HCT116 (cell line): ENCODE measurements around the gene ACTR1A. TPM values are rescaled to one million over a fixed set of nuclear protein-coding genes. Genes with fewer than 3 reads are reported as not detected.

ENCODE experiments used
- ATAC-seq: fragments of 200-7000 bp; cut with Tn5 transposase; 2 replicates; pipeline ENCODE4 v1.9.1; 2020; ENCODE audit warnings: mild to moderate bottlenecking, moderate library complexity
- BruUV-seq: library from RNA; stranded (reverse); fragments of 400-500 nt; replicated peaks from 2 replicates; lab custom pipeline; 2021; lab: Mats Ljungman, UMichigan
- CTCF ChIA-PET: fragments of 300-600 bp; sonication (Branson Sonifier 250); formaldehyde crosslinking; loops from one replicate; lab custom pipeline; 2021; ENCODE audit warnings: antibody characterized with exemption; lab: Charles Lee
- POLR2A ChIA-PET: fragments of 300-600, 350-600 bp; sonication (Branson Sonifier 250); formaldehyde crosslinking; loops from one replicate; lab custom pipeline; 2021; ENCODE audit warnings: antibody characterized with exemption; lab: Charles Lee
- RAD21 ChIA-PET, 2 experiments: fragments of 300-600 bp; sonication (Branson Sonifier 250); formaldehyde crosslinking; loops; one replicate each; lab custom pipeline; 2023; ENCODE audit warnings: low total read pairs in 2 of 2; ENCODE audit not compliant: uncharacterized antibody in 2 of 2, unreplicated experiment in 2 of 2, low non-redundant PET in 1 of 2; lab: Charles Lee
- DNase-seq: peaks from one replicate; pipeline ENCODE4 v3.0.0-alpha.2; 2010; ENCODE audit warnings: low read depth, low spot score
- H2AFZ ChIP-seq: fragments of 200-600 bp; shearing (Covaris generic), sonication (generic); 2 replicates; pipeline ENCODE4 v1.6.1; 2017; ENCODE audit warnings: low read depth, mixed run types, mixed read lengths, antibody characterized with exemption, low read length; ENCODE audit not compliant: poor library complexity, severe bottlenecking
- H3K27ac ChIP-seq: 2 replicates; pipeline ENCODE4 v1.5.1; 2012; ENCODE audit warnings: low read depth, low read length
- H3K27me3 ChIP-seq: fragments of 200-600 bp; sonication (generic); 2 replicates; pipeline ENCODE4 v1.6.1; 2016; ENCODE audit warnings: mixed run types, low read length, mixed read lengths; ENCODE audit not compliant: insufficient read depth
- H3K36me3 ChIP-seq, 2 experiments: fragments of 200-500 bp in 1 of 2; fragments of 200-600 bp in 1 of 2; sonication (Bioruptor generic) in 1 of 2; sonication (generic) in 1 of 2; 2 replicates each; pipeline versions ENCODE4 v1.5.1 to v1.6.1; 2014 to 2016; ENCODE audit warnings: low read length in 2 of 2, inconsistent platforms in 1 of 2, mixed read lengths in 1 of 2, mixed run types in 1 of 2; ENCODE audit not compliant: insufficient read depth in 2 of 2, control insufficient read depth in 1 of 2
- H3K4me1 ChIP-seq, 2 experiments: fragments of 200-600 bp in 1 of 2; sonication (generic) in 1 of 2; 2 replicates each; pipeline versions ENCODE4 v1.5.1 to v1.6.1; 2012 to 2017; ENCODE audit warnings: low read length in 2 of 2, inconsistent platforms in 1 of 2, mild to moderate bottlenecking in 1 of 2, mixed read lengths in 1 of 2, mixed run types in 1 of 2, moderate library complexity in 1 of 2; ENCODE audit not compliant: insufficient read depth in 2 of 2, control insufficient read depth in 1 of 2
- H3K4me2 ChIP-seq: fragments of 200-600 bp; sonication (generic); 2 replicates; pipeline ENCODE4 v1.6.1; 2017; ENCODE audit warnings: mixed run types, low read length, mixed read lengths
- H3K4me3 ChIP-seq, 2 experiments: fragments of 200-600 bp in 1 of 2; sonication (generic) in 1 of 2; replicated peaks in 1 of 2; 2 replicates each; pipeline ENCODE4 v1.5.1; 2011 to 2016; ENCODE audit warnings: low read length in 2 of 2, control low read depth in 1 of 2, low read depth in 1 of 2, mild to moderate bottlenecking in 1 of 2, mixed read lengths in 1 of 2, mixed run types in 1 of 2
- H3K79me2 ChIP-seq: fragments of 200-600 bp; sonication (generic); 2 replicates; pipeline ENCODE4 v1.6.1; 2017; ENCODE audit warnings: mild to moderate bottlenecking, mixed run types, low read length, moderate library complexity, mixed read lengths; ENCODE audit not compliant: insufficient read depth
- H3K9ac ChIP-seq: fragments of 200-600 bp; sonication (generic); 2 replicates; pipeline ENCODE4 v1.6.1; 2016; ENCODE audit warnings: low read length, mixed read lengths
- H3K9me2 ChIP-seq: fragments of 200-600 bp; sonication (generic), shearing (Covaris generic); 2 replicates; pipeline ENCODE4 v1.6.1; 2017; ENCODE audit warnings: mixed run types, mild to moderate bottlenecking, moderate library complexity; ENCODE audit not compliant: insufficient read depth
- H3K9me3 ChIP-seq, 2 experiments: fragments of 200-500 bp in 1 of 2; fragments of 200-600 bp in 1 of 2; sonication (Bioruptor generic) in 1 of 2; sonication (generic) in 1 of 2; 2 replicates each; pipeline ENCODE4 v1.6.1; 2014 to 2017; ENCODE audit warnings: low read length in 2 of 2, mixed read lengths in 2 of 2, inconsistent platforms in 1 of 2, low read depth in 1 of 2, mild to moderate bottlenecking in 1 of 2, mixed run types in 1 of 2, moderate library complexity in 1 of 2; ENCODE audit not compliant: control insufficient read depth in 1 of 2, insufficient read depth in 1 of 2
- H4K20me1 ChIP-seq: fragments of 200-600 bp; sonication (generic), shearing (Covaris generic); 2 replicates; pipeline ENCODE4 v1.6.1; 2017; ENCODE audit warnings: mixed run types, mild to moderate bottlenecking, moderate library complexity; ENCODE audit not compliant: insufficient read depth
- ATF3 ChIP-seq: IDR thresholded peaks from 2 replicates; pipeline ENCODE4 v1.6.1; 2012
- CEBPB ChIP-seq: IDR thresholded peaks from 2 replicates; pipeline ENCODE4 v1.6.1; 2012; ENCODE audit warnings: low read depth
- CTCF ChIP-seq, 3 experiments: fragments of 200-600 bp in 1 of 3; sonication (generic) in 1 of 3; IDR thresholded peaks in 2 of 3; conservative IDR thresholded peaks in 1 of 3; 2 replicates each; pipeline ENCODE4 v1.5.1; 2012 to 2017; ENCODE audit warnings: low read depth in 2 of 3, low read length in 2 of 3, antibody characterized with exemption in 1 of 3, borderline replicate concordance in 1 of 3, control low read depth in 1 of 3, mild to moderate bottlenecking in 1 of 3, mixed read lengths in 1 of 3, mixed run types in 1 of 3, moderate library complexity in 1 of 3; ENCODE audit not compliant: insufficient read depth in 1 of 3
- EGR1 ChIP-seq: IDR thresholded peaks from 2 replicates; pipeline ENCODE4 v1.6.1; 2012; ENCODE audit warnings: low read depth
- ELF1 ChIP-seq: IDR thresholded peaks from 2 replicates; pipeline ENCODE4 v1.6.1; 2012; ENCODE audit warnings: low read depth, borderline replicate concordance
- EZH2 ChIP-seq: fragments of 200-600 bp; sonication (generic); IDR thresholded peaks from 2 replicates; pipeline ENCODE4 v1.6.1; 2017; ENCODE audit warnings: antibody characterized with exemption, mixed run types
- EZH2phosphoT487 ChIP-seq: fragments of 200-600 bp; IDR thresholded peaks from 2 replicates; pipeline ENCODE4 v1.6.1; 2018; ENCODE audit warnings: antibody characterized with exemption, borderline replicate concordance
- FOSL1 ChIP-seq: IDR thresholded peaks from 2 replicates; pipeline ENCODE4 v1.6.1; 2012; ENCODE audit warnings: low read depth
- JUND ChIP-seq: IDR thresholded peaks from 2 replicates; pipeline ENCODE4 v1.6.1; 2012
- POLR2A ChIP-seq: IDR thresholded peaks from 2 replicates; pipeline ENCODE4 v1.7.0; 2011; ENCODE audit warnings: borderline replicate concordance; ENCODE audit not compliant: insufficient read depth, insufficient read length; ENCODE audit errors: extremely low read depth
- POLR2AphosphoS5 ChIP-seq: IDR thresholded peaks from 2 replicates; pipeline ENCODE4 v1.6.1; 2011; ENCODE audit warnings: mild to moderate bottlenecking, low read depth, low read length, moderate library complexity
- REST ChIP-seq: IDR thresholded peaks from 2 replicates; pipeline ENCODE4 v1.6.1; 2012; ENCODE audit warnings: low read depth
- SP1 ChIP-seq: IDR thresholded peaks from 2 replicates; pipeline ENCODE4 v1.6.1; 2012; ENCODE audit warnings: low read depth
- SRF ChIP-seq: IDR thresholded peaks from 2 replicates; pipeline ENCODE4 v1.6.1; 2012; ENCODE audit warnings: low read depth
- YY1 ChIP-seq: IDR thresholded peaks from 2 replicates; pipeline ENCODE4 v1.6.1; 2011; ENCODE audit warnings: low read length, low read depth, moderate library complexity, mild to moderate bottlenecking; ENCODE audit not compliant: insufficient replicate concordance; ENCODE audit errors: extremely low read depth
- ZFX ChIP-seq: fragments of 450-650 bp; IDR thresholded peaks from 2 replicates; pipeline ENCODE4 v1.6.1; 2017
- ZNF274 ChIP-seq: fragments of 200-500 bp; sonication (Bioruptor generic); IDR thresholded peaks from 2 replicates; pipeline ENCODE4 v1.6.1; 2014; ENCODE audit warnings: mild to moderate bottlenecking, low read depth, low read length, inconsistent platforms
- intact Hi-C: fragments of 100-400 bp; cut with micrococcal nuclease; formaldehyde crosslinking; loops from 2 replicates; pipeline ENCODE4 v1.10.0; 2022
- total RNA-seq: library from RNA; stranded (reverse); gene quantifications from one replicate; pipeline ENCODE4 v1.2.1, GENCODE V29; 2021; ENCODE audit not compliant: unreplicated experiment
- TF ChIP-seq, protein P1 (sequence below): IDR thresholded peaks from 2 replicates; pipeline ENCODE4 v1.6.1; 2012

ACTR1A gene
- total RNA-seq, 1 experiment from 2014 or later = 94.2 TPM

DNA sequence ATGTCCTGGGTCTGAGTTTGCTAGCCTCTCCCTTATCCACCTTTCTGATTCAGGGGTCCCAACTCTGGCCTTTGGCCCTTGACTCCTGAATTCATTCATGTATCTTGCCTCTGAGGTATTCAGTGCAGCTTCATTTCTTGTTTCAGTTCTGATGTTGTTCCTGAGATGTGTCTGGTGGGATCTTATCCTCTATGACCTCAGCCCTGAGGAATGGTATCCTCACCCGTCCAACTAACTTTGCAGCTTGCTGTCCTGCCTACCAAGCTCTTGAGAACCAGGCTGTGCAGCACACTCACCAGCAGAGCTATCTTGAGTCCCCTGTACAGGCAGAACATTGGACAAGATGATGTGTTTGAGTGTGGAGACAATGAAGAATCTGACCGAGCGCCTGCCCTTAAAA lies 15.0 kb upstream of the ACTR1A start:
- DNase-seq = no peak
- intact Hi-C loops = no loop called here
- POLR2A ChIA-PET = no interaction called here
- RAD21 ChIA-PET = no interaction called here
- Histone ChIP-seq H3K4me1 (no peaks in the 10 kb centered on the region), H3K9me3 (no peaks in the 10 kb centered on the region), H3K36me3 (peaks cover 5 to 9% of the 10 kb centered on the region in 2 experiments; a peak in 2 of 4 replicates), H3K4me3 (no peak overlapping the region), H3K9ac (no peak overlapping the region), H3K27me3 (no peaks in the 10 kb centered on the region), H3K79me2 (peaks cover 11% of the 10 kb centered on the region; the same call in 1 of the 2 replicates)
- TF ChIP-seq ZNF274 = no peak
- TF ChIP-seq CTCF (IDR thresholded peaks at IDR 0.05 in 2 of 3, conservative IDR thresholded peaks at IDR 0.05 in 1 of 3; ENCODE audit: borderline replicate concordance in 1 of 3, insufficient read depth in 1 of 3, low read depth in 2 of 3, low read length in 2 of 3) = no peak
- no peak for TF ChIP-seq EGR1
- no peak for TF ChIP-seq JUND
- TF ChIP-seq YY1 = no peak
- TF ChIP-seq ZFX = no peak
- TF ChIP-seq SRF = no peak
- TF ChIP-seq EZH2 = no peak
- TF ChIP-seq EZH2phosphoT487 = no peak
- TF ChIP-seq POLR2AphosphoS5 = no peak
- no peak for TF ChIP-seq ELF1
- TF ChIP-seq, protein P1, sequence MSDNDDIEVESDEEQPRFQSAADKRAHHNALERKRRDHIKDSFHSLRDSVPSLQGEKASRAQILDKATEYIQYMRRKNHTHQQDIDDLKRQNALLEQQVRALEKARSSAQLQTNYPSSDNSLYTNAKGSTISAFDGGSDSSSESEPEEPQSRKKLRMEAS = no peak
- TF ChIP-seq SP1 = no peak
- no peak for TF ChIP-seq REST
- TF ChIP-seq POLR2A = no peak
- TF ChIP-seq CEBPB = no peak
- no peak for TF ChIP-seq ATF3
- no peak for TF ChIP-seq FOSL1
- TF ChIP-seq, all 23 proteins: peak for 0
- Histone ChIP-seq H2AFZ (no peak overlapping the region), H3K4me2 (no peak overlapping the region), H4K20me1 (no peaks in the 10 kb centered on the region), H3K27ac (no peak overlapping the region), H3K9me2 (no peaks in the 10 kb centered on the region)
- BruUV-seq = no TSS peak
- CTCF ChIA-PET = interaction anchor here (1.4 to 1.5 kb wide), 2 partner anchors 15 to 66 kb away, joined by 5 read pairs; partner anchors contain the start of gene ACTR1A
- ATAC-seq = no peak
